A673 (cell line): Measurements from ENCODE around the gene LCLAT1. TPM values are rescaled to one million over a fixed set of nuclear protein-coding genes. Genes with fewer than 3 reads are reported as not detected.

Experiments used
- BruUV-seq: library from RNA; stranded (reverse); fragments of 400-500 nt; replicated peaks from 2 replicates; lab custom pipeline; 2021; lab: Mats Ljungman, UMichigan
- CTCF ChIA-PET: fragments of 300-600 bp; sonication (Branson Sonifier 250); formaldehyde crosslinking; loops from one replicate; lab custom pipeline; 2022; ENCODE audit warnings: antibody characterized with exemption; lab: Charles Lee
- POLR2A ChIA-PET: fragments of 300-600 bp; sonication (Branson Sonifier 250); formaldehyde crosslinking; loops from one replicate; lab custom pipeline; 2022; ENCODE audit warnings: antibody characterized with exemption; ENCODE audit not compliant: low non-redundant PET; lab: Charles Lee
- DNase-seq: peaks from one replicate; pipeline ENCODE4 v3.0.0-alpha.2; 2015; ENCODE audit warnings: low spot score
- H3K27ac ChIP-seq: fragments of 200-600 bp; sonication (generic); 2 replicates; pipeline ENCODE4 v1.5.1; 2016; ENCODE audit warnings: mixed run types, low read depth, mild to moderate bottlenecking, mixed read lengths, antibody characterized with exemption, low read length; ENCODE audit not compliant: poor library complexity, severe bottlenecking
- H3K27me3 ChIP-seq: fragments of 200-600 bp; sonication (generic); replicated peaks from 2 replicates; pipeline ENCODE4 v1.6.1; 2017; ENCODE audit warnings: mixed run types, low read depth, mild to moderate bottlenecking, mixed read lengths, antibody characterized with exemption, low read length; ENCODE audit not compliant: insufficient read depth, poor library complexity
- H3K36me3 ChIP-seq: fragments of 200-600 bp; sonication (generic); 2 replicates; pipeline ENCODE4 v1.6.1; 2016; ENCODE audit warnings: mixed run types, mild to moderate bottlenecking, mixed read lengths, antibody characterized with exemption, low read length; ENCODE audit not compliant: insufficient read depth, poor library complexity, severe bottlenecking
- H3K4me1 ChIP-seq: fragments of 200-600 bp; sonication (generic); 2 replicates; pipeline ENCODE4 v1.6.1; 2017; ENCODE audit warnings: mixed run types, mild to moderate bottlenecking, mixed read lengths, antibody characterized with exemption, low read length; ENCODE audit not compliant: insufficient read depth, poor library complexity, severe bottlenecking
- H3K4me3 ChIP-seq: fragments of 200-600 bp; sonication (generic); 2 replicates; pipeline ENCODE4 v1.5.1; 2016; ENCODE audit warnings: low read depth, mixed run types, mild to moderate bottlenecking, mixed read lengths, low read length; ENCODE audit not compliant: poor library complexity, severe bottlenecking
- H3K9me3 ChIP-seq: fragments of 200-600 bp; sonication (generic); 2 replicates; pipeline ENCODE4 v1.6.1; 2016; ENCODE audit warnings: mixed run types, low read depth, mild to moderate bottlenecking, mixed read lengths, antibody characterized with exemption, low read length; ENCODE audit not compliant: poor library complexity, severe bottlenecking
- EZH2 ChIP-seq: fragments of 200-600 bp; sonication (generic); IDR thresholded peaks from 2 replicates; pipeline ENCODE4 v1.6.1; 2017; ENCODE audit warnings: borderline replicate concordance, low read depth, mild to moderate bottlenecking, mixed read lengths, antibody characterized with exemption, low read length; ENCODE audit not compliant: poor library complexity, severe bottlenecking
- intact Hi-C: fragments of 100-400 bp; cut with micrococcal nuclease; formaldehyde crosslinking; loops from one replicate; pipeline ENCODE4 v1.10.0; 2022; ENCODE audit not compliant: unreplicated experiment
- total RNA-seq: library from RNA; stranded (reverse); gene quantifications from 2 replicates; pipeline ENCODE4 v1.2.3, GENCODE V29; 2021
- TF ChIP-seq, protein P1 (sequence below): fragments of 300-800, 200-600 bp; sonication (generic); conservative IDR thresholded peaks from 2 replicates; pipeline ENCODE4 v1.5.1; 2017; ENCODE audit warnings: low read depth, mild to moderate bottlenecking, antibody characterized with exemption, low read length, moderate library complexity, mixed read lengths

The LCLAT1 gene
- total RNA-seq, 1 experiment from 2014 or later = 35.3 TPM

DNA sequence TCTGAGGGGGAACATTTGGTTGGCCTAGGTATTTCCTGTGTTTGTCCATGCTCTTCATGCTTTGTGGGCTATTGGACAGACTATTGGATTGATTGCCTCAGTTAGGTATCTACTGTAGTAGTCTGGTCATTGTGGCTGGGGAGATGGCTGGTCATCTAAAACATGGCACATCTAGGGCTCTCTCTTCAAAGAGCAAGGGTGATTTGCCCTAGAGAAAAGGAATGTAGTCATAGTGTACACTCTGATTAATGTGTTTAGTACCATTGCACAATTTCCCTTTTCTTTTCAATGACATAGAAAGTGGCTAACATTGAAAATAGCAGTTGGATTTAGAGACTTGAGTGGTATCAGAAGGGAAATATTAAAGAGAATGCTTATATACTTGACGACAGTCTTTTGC, 114.3 kb downstream of the LCLAT1 start:
- CTCF ChIA-PET = no interaction called here
- intact Hi-C loops = no loop called here
- no peak for DNase-seq

DNA sequence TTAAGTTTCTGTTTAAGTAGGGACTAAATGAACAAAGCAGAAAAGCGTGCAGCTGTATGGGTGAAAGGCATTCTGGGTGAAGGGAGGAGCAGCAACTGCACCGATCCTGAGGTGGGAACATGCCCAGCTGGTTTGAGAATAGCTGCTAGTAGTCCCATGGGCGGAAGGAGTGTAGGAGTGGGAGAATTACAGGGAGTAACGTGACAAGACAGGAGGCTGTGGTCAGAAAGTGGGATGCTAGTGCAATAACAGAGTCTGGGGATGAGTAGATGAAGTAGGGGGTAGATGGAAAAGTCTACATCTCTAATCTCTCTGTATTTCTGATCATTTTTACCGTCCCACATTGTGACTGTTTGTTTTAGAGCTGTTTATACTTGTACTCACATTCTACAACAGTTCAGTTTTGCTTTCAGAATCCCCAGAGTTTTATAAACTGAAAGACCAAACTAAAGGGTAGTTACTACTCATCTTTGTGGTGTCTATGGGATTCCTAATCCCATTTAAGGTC, 118.9 kb downstream of the LCLAT1 start:
- no peak for TF ChIP-seq EZH2
- TF ChIP-seq, protein P1, sequence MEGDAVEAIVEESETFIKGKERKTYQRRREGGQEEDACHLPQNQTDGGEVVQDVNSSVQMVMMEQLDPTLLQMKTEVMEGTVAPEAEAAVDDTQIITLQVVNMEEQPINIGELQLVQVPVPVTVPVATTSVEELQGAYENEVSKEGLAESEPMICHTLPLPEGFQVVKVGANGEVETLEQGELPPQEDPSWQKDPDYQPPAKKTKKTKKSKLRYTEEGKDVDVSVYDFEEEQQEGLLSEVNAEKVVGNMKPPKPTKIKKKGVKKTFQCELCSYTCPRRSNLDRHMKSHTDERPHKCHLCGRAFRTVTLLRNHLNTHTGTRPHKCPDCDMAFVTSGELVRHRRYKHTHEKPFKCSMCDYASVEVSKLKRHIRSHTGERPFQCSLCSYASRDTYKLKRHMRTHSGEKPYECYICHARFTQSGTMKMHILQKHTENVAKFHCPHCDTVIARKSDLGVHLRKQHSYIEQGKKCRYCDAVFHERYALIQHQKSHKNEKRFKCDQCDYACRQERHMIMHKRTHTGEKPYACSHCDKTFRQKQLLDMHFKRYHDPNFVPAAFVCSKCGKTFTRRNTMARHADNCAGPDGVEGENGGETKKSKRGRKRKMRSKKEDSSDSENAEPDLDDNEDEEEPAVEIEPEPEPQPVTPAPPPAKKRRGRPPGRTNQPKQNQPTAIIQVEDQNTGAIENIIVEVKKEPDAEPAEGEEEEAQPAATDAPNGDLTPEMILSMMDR = no peak
- H3K27ac ChIP-seq = no peak overlapping the region
- H3K27me3 ChIP-seq = no peaks in the 10 kb centered on the region
- no peaks in the 10 kb centered on the region for H3K4me1 ChIP-seq
- H3K36me3 ChIP-seq = no peaks in the 10 kb centered on the region
- CTCF ChIA-PET = no interaction called here
- no peak overlapping the region for H3K4me3 ChIP-seq
- no TSS peak for BruUV-seq
- DNase-seq = no peak
- POLR2A ChIA-PET = interaction anchor here (0.6 kb wide), 1 partner anchor 483 kb away, joined by 4 read pairs; no protein-coding TSS in a partner anchor
- intact Hi-C loops = no loop called here
- no peaks in the 10 kb centered on the region for H3K9me3 ChIP-seq

More for the DNA sequence above, 114.3 kb downstream of the LCLAT1 start:
- POLR2A ChIA-PET = no interaction called here
- no TSS peak for BruUV-seq
- no peaks in the 10 kb centered on the region for H3K27me3 ChIP-seq
- H3K9me3 ChIP-seq = no peaks in the 10 kb centered on the region
- H3K4me1 ChIP-seq = no peaks in the 10 kb centered on the region
- TF ChIP-seq EZH2 = no peak
- H3K27ac ChIP-seq = no peak overlapping the region
- no peaks in the 10 kb centered on the region for H3K36me3 ChIP-seq
- no peak overlapping the region for H3K4me3 ChIP-seq

- H3K27me3 ChIP-seq = no peaks in the 10 kb centered on the region
- H3K9me3 ChIP-seq = no peaks in the 10 kb centered on the region
- CTCF ChIA-PET = no interaction called here
- H3K4me1 ChIP-seq = no peaks in the 10 kb centered on the region
- no peak overlapping the region for H3K27ac ChIP-seq
- POLR2A ChIA-PET = interaction anchor here (0.6 kb wide), 2 partner anchors 85 to 483 kb away, joined by 3 to 4 read pairs; no protein-coding TSS in a partner anchor
- no peaks in the 10 kb centered on the region for H3K36me3 ChIP-seq
- no peak for TF ChIP-seq EZH2
- TF ChIP-seq, protein P1 = no peak
- intact Hi-C loops = no loop called here
- H3K4me3 ChIP-seq = no peak overlapping the region
- no TSS peak for BruUV-seq
- no peak for DNase-seq
These were observed 119.6 kb downstream of the LCLAT1 start for GRCh38 chr2:30566631-30567030.

DNA sequence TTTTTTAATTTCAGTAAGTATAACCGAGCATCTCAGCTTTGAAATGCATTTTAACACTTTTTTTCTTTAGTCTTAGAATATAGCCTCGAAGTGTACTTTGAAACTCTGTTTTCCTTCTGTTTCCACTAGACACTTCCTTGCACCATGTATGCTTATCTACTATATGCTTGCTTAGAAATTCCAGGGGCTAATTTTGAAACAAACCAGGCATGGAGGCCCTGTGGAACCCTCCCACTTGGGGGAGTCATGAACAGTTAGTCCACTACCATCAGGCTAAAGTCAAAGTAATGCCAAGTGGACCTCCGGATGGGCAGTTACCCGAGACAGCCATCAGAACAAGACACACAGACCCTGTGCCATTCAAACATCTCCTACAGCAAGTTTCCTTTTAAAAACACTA, 120.3 kb downstream of the LCLAT1 start:
- intact Hi-C loops = no loop called here
- H3K4me1 ChIP-seq = no peaks in the 10 kb centered on the region
- ChIA-PET CTCF (no interaction called here), POLR2A (no interaction called here)
- TF ChIP-seq, protein P1 = no peak
- TF ChIP-seq EZH2 = no peak
- DNase-seq = no peak
- BruUV-seq = no TSS peak
- H3K9me3 ChIP-seq = no peaks in the 10 kb centered on the region
- no peak overlapping the region for H3K27ac ChIP-seq
- no peaks in the 10 kb centered on the region for H3K27me3 ChIP-seq
- H3K4me3 ChIP-seq = no peak overlapping the region
- no peaks in the 10 kb centered on the region for H3K36me3 ChIP-seq
